Esophagus muscularis mucosa (tissue), 4 donors: Measurements from ENCODE around the gene ZNF622.

Experiments
- CTCF ChIP-seq, 3 experiments: fragments of 200-600 bp in 2 of 3; fragments of 450-650 bp in 1 of 3; sonication (generic) in 2 of 3; IDR thresholded peaks; one replicate each; pipeline ENCODE4 v1.5.1; 2017 to 2019; ENCODE audit warnings: antibody characterized with exemption in 3 of 3, mild to moderate bottlenecking in 2 of 3, moderate library complexity in 1 of 3
- EP300 ChIP-seq: sonication (generic); formaldehyde crosslinking; IDR thresholded peaks from one replicate; pipeline ENCODE4 v1.6.1; 2017; ENCODE audit warnings: antibody characterized with exemption
- POLR2A ChIP-seq: fragments of 450-650 bp; IDR thresholded peaks from one replicate; pipeline ENCODE4 v1.6.1; 2017; ENCODE audit warnings: antibody characterized with exemption, moderate library complexity, mild to moderate bottlenecking, low read depth

- TF ChIP-seq CTCF (IDR thresholded peaks at IDR 0.05) (no peak), POLR2A (no peak), EP300 (no peak)
These were observed 20.1 kb upstream of the ZNF622 start for GRCh38 chr5:16485656-16486055.
